HG02938 (cell line): ENCODE results near the gene GRK5.

Experiments used
- ATAC-seq: cut with Tn5 transposase; IDR thresholded peaks from one replicate; pipeline ENCODE4 v1.9.1; 2021; ENCODE audit warnings: mild to moderate bottlenecking, moderate library complexity; ENCODE audit not compliant: unreplicated experiment

The GRK5 gene

DNA sequence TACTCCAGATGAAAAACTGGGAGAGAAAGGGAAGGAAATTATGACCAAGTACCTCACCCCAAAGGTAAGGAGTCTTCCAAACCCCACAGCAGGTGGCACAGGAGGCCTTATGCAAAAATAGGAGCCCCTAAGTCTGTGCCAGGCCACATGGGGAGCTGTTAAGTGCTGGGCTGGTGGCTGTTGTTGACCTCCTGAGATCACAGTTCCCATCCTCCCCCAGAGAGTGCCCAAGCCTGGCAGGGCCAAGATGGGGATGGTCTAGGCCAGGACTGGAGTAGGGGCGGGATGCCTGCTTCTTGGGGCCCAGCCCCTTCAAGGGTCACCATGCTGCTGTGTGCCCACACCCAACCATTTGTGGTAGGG, 189.3 kb downstream of the GRK5 start:
- no peak for ATAC-seq

DNA sequence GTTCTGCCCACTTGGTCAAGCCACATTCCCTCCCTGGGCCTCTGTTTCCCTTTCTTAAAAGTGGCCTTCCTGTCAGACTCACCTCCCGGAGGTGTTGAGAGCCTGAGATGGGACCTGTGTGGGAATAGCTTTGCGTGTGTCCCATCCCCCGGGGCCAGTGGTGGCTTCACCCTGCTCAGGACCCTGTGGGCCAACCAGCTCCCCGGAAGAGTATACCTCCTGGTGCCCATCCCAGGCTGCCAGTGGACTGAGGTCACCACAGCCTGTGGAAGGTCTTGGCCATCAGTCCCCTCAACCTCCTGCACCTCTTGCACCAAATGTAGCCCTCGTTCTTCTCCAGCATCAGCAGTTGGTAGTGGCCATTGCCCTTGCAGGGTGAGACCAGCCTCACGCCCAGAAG, 190.0 kb downstream of the GRK5 start:
- no peak for ATAC-seq

DNA sequence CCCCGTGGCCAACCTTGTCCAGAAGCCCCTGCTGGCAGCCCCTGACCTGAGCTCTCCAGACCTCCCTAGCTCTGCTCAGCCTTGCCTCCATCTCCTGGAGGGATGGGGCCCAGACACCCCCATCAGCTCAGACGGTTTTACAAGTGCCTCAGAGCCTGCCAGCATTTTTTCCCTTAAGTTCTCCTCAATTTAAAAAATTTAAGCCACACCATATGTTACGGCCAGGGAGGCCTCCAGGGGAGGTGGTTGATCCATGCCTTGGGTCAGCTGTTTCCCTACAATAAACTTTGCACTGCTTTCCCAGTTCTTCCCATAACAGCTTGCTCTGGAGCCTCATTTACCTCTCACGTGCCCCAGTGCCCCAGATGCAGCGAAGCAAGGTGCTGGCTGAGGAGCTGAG, 191.6 kb downstream of the GRK5 start:
- ATAC-seq = no peak

DNA sequence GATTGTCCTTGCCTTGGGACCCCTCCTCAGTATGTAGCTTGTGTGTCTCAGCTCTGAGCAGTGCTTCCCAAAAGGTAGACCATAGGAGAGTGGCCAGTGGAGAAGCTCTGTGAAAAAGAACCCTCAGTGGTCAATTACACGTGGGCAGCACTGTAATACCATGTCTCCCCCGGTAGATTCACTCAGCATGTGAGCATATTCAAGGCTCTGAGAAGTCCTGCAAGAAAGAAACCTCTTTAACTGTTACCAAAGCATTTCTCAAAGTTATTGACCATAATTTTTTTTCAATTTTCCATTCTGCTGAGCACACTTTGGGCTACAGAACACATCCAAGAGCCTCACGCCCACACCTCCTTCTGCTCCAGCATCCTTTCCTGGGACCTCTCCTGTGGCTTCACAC, 192.1 kb downstream of the GRK5 start:
- no peak for ATAC-seq

DNA sequence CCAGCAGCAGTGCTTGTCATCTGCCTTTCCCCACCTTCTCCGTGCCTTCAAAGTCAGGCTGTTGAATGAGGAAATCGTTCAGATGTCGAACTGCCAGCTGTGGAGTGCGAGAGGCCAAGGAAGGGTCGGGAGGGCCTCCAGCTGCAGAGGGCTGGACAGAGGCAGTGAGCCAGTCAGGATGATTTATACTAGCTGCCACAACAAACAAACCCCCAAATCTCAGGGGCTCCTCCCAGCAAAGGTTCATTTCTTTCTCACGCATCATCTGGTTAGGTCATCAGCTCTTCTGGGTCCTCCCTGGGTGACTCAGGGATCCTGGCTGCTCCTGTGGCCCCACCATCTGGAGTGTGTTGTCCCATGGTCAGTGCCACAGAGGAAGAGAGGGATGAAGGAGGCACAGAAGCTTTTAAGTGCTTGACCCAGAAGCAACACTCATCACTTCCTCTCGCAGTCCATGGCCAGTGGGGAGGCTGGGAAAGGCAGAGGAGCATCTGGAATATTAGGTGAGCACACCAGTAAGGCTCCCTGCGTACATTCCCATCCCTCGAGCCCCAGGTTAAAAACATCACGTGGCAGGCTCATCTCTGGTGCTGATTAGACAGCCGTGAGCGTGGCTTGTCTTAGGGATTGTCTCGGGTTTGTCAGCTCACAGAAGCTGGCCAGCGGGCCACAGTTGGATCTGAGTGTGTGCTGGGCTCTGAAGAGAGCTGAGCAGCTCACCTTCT, 194.5 kb downstream of the GRK5 start:
- no peak for ATAC-seq

DNA sequence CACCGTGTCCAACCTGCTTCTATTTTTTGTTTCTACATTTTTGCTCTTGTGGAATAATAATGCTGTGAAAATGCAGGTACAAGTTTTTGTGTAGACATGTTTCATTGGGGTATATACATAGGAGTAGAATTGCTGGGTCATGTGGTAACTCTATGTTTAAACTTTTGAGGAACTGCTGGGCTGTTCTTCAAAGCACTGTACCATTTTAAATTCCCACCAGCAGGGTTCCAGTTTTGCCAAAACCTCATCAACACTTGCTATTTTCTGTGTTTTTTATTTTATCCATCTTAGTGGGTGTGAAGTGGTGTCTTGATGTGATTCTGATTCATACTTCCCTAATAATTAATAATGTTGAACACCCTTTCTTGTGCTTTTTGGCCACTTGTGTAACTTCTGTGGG, 196.6 kb downstream of the GRK5 start:
- ATAC-seq = no peak

DNA sequence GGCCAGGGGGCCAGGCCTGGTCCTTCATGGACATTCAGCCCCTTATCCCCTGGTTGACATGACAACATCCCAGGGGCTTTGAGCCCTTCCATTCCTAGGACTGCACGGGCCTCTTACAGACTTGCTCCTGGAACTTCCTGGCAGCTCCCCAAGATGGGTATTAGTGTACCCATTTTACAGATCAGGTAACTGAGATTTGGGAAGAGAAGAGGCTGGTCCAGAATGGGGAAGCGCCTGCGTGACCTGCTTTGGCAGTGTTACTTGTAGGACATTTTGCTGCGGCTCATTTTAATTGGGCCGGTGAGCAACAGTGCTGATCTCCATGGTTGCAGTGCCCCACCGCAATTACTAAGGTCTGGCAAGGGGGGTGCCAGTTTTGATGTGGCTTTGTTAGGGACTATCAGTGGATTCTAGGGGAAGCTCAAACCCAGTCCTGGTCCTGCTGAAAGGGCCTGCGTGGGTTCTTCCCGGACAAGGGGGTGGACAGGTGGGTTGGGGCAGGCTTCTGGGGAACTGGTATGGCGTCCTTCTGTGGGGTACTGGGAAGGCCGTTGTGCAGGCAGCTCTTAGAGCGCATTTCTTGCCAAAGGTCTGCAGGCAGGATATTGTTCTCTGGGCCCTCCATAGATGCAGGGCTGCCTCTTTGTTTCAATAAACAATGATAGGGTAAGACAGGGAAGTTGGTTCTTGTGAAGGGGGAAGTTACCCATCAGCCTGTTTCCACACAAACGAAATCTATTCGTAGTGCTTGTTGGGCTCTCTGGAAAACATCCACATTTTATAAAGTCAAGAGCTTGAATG, 197.5 kb downstream of the GRK5 start:
- ATAC-seq = no peak

DNA sequence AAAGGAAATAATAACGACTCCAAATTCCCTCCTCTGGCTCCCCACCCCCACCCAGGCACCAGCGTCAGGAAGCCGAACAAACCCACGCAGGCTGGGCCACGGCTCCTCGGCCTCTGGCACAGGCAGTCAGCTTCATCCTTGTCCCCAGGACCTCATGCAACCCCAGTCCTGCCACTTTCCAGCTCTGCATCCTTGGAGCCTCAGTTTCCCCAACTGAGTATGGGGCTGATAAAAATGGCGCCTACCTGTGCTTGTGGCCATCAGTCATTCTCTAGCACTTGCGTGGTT, 198.1 kb downstream of the GRK5 start:
- ATAC-seq = no peak

DNA sequence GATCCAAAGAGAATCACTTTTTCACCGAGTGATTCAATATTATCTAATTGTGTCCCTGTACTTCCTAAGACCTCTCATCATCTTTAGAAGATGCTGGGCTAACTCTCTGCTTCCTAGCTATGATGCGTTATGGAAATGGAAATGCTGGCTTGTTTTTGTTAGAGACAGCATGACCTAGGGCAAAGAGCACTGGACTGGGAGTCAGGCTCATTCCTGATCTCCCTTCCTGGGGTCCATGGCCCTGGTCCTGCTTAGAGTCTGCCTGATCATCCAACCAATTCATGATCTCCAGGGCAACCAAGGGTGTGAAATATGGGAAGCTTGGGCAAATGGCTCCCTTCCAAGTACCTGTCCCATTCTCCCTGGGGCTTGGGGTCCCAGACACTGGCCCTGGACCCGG, 198.8 kb downstream of the GRK5 start:
- ATAC-seq = no peak

DNA sequence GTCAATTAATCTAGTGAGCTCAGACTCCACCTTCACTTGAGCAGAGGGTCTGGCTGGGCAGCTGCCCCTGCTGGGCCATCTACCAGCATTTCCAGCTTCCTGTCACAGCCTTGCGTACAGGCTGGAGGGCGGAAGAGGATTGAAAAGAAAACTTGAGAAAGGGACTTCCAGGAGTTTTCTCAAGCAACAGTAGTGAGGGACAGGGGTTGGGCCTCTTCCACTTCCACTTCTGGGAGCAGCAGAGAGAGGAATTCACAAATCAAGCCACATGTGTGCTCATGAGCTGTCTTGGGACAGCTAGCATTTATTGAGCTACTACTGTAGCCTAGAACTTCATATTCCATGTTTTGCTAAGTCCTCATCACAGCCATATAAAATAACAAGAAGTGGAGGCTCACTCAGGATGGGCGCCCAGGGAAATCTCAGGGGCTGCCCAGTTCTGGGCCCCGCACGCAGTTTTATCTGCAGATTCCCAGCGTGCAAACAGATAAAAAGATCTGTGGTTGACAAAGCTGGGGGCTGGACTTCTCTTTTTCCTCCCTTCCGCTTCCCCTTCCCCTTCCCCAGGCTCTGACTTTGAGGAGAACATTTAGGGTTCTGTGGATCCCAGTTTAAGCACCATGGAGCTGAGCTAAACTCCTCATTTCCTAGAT, 199.4 kb downstream of the GRK5 start:
- no peak for ATAC-seq

DNA sequence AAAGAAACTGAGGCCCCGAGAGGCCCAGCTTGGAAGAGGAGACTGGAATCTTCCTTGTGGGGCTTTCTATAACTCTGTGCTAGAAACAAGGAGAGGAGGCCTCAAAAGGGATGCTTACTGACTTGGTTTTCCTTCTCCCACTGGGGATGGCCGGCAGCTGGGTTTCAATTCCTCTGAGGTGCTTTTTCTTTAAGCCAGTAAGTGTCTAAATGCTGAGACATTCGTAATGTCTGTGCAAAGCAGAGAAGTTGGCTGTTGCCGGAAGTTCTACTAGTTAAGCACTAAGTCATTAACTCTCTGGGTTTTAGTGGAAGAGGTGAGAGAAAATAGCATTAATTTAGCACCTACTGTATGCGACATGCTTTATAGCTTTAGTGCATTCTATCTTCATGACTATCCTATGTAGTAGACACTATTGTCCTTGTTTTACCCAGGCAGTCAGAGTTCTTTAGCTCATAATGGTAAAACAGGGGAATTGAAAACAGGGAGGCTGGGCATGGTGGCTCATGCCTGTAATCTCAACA, 199.9 kb downstream of the GRK5 start:
- ATAC-seq = no peak

DNA sequence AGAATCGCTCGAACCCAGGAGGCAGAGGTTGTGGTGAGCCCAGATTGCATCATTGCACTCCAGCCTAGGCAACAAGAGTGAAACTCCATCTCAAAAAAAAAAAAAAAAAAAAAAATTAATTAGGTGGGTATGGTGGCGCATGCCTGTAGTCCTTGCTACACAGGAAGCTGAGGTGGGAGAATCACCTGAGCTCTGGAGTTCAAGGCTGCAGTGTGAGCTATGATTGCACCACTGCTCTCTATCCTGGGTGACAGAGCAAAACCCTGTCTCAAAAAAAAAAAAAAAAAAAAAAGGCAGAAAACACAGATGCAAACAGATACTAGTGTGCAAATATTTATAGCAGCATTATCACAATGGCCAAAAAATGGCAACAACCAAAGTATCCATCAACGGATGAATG, 200.7 kb downstream of the GRK5 start:
- ATAC-seq = no peak

DNA sequence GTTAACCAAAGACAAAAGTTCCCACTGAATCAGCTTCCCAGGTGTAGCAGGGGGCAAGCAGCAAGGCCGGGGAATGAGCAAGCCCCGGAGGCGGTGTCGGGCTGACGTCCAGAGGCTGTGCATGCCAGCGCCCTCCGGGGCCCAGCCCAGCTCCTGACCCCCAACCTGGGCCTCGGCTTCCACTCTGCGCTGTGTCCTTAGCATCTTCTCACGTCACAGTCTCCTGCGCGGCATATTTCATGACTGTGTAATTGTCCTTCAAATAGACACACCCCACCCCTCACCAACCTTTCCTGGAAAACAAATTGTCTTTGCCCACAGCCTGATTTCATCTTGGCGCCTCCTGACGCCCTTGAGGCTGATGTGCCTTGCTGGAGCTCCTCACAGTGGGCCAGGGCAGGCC, 201.6 kb downstream of the GRK5 start:
- no peak for ATAC-seq

DNA sequence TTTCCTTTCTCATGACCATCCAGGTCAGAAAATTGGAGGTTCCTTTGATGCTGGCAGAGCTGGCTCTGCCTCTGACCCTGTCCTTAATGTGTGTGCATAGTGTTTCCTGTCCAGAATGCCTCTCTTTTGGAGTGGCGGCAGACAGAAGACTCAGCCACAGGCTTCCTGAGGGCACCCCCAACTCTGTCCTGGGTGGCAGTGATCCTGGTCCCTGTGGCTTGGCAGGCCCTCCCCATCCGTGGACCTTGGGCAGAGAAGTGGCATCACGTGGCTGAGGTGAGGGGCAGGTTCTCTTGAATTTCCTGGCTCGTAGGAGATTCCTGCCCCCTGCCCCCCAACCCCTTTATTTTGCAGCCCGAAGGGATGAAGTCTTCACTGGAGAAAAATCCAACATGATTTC, 202.0 kb downstream of the GRK5 start:
- ATAC-seq = no peak

DNA sequence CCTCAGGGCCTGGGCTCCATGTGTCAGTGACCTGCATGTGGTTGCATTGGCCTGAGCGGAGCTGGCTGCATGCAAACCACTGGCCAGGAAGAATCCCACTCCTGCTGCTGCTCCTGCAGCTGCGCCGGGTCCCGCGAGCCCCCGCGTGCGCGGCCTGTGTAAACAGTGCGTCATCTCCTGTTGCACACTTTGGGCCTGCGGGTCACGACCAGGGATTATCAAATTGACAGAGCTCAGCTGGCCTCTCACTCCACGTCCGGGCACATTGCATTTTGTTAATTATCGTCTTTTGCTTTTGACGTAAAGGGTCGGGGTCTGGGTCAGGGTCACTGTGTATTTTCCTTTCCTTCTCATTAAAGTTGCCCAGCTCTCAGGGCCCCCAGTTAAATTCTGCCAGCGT, 202.5 kb downstream of the GRK5 start:
- ATAC-seq = no peak

DNA sequence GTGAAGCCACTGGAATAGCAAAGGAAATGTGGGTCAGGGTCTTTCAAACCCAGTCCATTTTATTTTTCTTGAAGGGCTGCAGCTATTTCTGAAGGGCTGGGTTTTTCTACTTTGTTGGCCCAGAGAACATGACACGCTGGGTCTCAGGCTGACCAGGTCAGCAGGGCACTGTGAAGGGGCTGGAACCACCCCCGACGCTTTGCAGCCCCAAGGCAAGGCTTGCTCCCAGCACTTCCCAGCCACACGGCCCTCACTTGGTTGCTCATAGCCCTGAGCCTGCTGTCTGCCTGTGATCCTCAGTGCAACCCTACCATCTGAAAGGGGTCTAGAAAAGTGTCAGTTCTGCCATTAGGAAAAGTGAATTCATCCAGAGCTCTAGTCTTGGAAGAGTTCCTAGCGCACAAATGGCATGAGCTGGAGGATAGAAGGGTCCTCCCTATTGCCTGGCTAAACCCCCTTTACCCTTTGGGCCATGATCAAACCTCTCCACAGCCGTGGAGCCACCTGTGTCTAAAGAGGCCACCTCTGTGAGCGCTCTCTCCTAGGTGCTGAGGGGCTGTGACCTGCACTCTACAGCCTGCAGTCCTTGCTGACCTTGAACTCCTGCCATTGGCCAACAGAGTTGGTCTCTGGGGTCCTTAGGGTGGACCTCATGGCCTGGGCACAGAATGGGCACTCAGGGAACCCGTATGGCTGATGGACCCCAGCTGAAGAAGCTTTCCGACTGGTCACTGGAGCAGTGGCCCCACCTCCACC, 203.2 kb downstream of the GRK5 start:
- ATAC-seq = no peak

DNA sequence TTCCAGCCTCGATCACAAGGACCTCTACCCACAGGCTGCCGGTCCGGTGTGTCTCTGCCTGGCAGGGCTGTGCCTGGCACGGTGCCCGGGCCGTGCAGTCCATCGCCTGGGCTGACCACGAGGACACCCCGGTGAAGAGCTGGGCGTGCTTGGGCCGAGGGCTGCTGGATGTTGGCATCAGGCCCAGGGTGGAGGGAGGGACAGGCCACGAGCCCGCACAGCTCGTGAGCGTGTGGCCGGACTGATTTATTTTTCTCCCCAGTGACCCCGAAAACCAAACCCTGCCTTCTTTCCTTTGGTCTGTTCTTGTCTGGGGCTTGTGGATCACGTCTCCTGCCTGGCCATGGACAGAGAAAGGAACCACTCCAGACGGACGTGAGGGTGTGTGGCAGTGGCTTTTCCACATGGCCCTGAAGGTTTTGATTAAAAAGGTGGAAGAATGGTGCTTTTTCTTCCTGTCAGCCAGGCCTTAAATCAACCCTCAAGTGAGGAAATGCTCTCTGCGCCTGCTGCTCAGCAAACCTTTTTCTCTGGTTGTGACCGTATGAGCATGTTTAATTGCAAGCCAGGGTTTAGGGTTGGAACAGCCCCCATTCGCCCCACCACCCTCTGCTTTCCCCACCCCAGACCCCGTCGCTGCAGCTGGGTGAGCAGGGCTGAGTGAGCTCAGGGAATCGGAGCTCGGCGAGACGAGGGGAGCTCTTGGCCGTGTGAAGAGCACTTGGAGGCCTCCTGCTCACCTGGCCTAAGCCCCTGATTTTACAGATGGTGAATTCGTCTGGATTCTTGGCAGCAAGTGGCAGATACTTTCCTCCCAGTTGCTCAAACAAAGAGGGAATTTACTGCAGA, 205.1 kb downstream of the GRK5 start:
- ATAC-seq = no peak

DNA sequence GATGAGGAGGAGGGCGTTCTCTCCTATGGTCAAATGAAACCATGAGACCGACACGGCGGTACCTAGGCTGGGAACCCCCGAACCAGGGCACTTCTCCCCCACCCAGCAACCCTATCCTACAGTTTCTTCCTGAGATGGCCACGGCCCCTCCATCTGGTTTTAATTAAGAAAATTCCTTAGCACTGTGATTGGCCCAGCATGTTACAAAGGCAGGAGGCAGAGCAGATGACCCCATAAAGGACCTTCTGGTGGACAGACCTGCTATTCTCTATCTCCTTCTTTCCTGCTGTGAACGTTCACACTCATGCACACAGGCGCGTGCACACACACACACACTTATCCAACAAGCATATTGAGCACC, 205.7 kb downstream of the GRK5 start:
- ATAC-seq = no peak

DNA sequence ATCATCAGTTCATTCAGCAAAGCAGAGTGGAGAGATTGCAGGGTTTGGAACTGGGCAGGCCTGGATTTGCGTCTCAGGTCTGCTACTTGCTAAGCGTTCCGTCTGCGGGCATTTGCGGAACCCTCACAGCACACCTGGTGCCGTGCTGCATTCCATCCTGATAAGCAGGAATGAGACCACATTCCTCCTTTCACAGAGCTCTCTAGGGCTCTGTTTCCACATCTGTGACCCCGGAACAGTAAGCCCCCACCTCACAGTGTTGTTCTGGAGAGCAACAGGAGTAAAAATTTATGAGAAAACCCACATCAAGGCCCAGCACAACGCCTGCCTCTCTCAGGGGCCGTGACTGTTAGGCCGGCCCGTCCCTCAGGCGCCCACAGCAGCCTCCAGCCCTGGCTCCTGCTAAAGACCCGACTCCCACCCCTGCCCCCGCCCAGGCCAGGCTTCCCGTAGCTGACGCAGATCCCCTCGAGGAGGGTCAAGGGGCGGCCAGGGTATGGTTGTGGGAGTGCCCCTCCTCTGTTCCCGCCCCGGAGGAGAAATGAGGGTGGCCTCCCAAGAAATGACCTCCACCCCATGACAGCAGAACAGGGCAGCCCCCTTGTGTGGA, 206.2 kb downstream of the GRK5 start:
- ATAC-seq = no peak

DNA sequence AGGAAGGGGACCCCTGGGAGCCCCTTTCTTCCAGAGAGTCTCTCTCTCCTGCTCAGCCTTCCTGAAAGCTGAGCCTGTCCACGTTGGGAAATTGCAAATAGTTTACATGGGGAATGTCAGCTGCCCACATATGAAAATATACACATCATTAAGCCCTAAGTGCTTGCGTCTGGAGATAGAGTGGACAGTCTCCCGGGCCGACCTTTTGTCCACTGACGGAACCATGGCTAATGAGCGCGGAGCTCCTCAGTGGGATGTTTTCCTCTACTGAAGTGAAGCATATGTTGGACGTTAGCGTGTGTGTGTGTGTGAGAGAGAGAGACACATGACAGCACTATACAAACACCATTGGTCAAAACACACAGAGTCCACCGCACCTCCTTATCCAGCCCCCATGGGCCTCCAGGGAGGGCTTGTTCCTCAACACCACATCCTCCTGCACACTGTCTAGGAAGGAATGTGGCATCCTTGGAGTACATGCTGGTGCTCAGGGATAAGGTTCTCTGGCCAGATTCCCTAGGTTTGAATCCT, 206.8 kb downstream of the GRK5 start:
- no peak for ATAC-seq
